Medulla oblongata (tissue), 1 donor: ENCODE data around the gene POLR1E.
"Not testable (repeated sequence)": the region's sequence is repeated elsewhere in the genome, so short reads cannot be mapped to it uniquely, and the experiment has no call there.

Source experiments
- DNase-seq: peaks from one replicate; pipeline ENCODE4 v3.0.0-alpha.2; 2015; ENCODE audit errors: extremely low spot score

The POLR1E gene

GRCh38 chr9:37501957-37502596 is 16.3 kb downstream of the POLR1E start:
- no peak for DNase-seq

DNA sequence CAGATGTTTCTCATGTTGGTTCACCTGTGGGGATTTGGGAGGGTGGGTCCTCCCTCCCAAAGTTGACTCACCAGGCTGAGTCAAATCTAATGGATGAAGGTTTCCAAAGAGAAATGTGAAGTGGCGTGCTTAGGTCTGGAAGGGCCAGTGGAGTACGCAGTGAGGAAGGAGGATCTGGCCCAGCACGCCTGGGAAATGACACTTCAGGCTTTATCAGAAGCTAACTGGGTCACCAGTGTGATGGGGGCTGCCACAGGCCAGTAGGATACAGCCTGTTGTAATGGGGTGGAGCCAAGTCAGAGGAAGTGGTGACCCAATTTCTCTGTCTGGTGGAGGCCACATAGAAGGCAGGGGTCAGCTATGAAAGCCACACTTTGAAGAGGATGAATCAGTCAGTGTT is 18.0 kb downstream of the POLR1E start:
- no peak for DNase-seq

- DNase-seq = no peak
These were observed 18.9 kb downstream of the POLR1E start for GRCh38 chr9:37504605-37505004.

GRCh38 chr9:37507566-37508134 is 21.9 kb downstream of the POLR1E start:
- DNase-seq = no peak

DNA sequence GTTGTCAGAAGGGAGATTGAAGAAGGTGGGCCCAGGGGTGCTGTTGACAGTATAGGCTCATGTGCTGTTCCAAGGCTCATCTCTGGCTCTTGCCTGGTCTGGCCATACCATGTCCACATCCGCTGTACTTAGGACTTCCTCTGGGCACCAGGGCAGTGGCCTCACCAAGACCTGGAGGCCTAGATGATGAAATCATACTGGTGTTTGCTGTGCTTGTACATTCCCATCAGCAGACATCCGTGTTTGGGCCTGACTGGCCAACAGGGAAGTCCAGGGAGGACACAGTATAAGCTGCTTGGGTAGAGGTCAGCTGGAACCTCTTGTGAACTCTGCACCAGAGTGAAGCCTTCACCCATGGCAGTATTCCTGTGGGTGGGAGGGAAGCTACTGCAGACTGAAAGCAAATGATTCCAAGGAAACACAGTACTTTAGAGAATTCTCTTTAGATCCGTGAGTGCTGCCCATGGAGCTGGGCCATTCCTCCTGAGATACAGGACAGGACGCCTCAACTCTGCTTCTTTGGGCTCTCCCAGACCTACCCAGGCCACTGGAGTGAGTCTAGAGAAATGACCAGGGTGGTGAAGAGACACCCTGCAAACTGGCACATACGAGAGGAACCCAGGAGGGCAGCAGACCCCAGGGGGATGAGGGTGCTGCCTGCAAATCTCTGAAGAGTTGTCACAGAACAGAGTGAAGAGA is 22.5 kb downstream of the POLR1E start:
- DNase-seq = no peak

DNA sequence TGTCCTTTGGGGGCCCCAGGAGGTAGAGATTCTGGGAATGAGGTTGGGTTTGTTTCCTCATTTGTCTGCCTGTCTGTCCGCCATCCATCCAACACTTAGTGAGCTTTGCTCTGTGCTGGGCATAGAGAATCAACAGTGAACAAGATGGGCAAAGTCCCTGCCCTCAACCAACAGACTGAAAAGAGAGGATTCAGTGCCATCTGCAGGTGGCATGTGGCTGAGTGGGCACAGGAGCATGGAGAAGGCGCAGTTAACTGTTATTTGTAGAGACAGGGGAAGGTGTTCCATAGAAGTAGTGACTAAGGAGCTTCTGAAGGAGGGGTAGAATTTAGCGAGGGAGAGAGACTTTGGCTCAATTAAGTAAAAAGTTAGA is 23.1 kb downstream of the POLR1E start:
- no peak for DNase-seq

GRCh38 chr9:37509536-37509935 is 23.8 kb downstream of the POLR1E start:
- DNase-seq = no peak

- not testable (repeated sequence) for DNase-seq
These were observed 24.3 kb downstream of the POLR1E start for GRCh38 chr9:37510053-37510452.

DNA sequence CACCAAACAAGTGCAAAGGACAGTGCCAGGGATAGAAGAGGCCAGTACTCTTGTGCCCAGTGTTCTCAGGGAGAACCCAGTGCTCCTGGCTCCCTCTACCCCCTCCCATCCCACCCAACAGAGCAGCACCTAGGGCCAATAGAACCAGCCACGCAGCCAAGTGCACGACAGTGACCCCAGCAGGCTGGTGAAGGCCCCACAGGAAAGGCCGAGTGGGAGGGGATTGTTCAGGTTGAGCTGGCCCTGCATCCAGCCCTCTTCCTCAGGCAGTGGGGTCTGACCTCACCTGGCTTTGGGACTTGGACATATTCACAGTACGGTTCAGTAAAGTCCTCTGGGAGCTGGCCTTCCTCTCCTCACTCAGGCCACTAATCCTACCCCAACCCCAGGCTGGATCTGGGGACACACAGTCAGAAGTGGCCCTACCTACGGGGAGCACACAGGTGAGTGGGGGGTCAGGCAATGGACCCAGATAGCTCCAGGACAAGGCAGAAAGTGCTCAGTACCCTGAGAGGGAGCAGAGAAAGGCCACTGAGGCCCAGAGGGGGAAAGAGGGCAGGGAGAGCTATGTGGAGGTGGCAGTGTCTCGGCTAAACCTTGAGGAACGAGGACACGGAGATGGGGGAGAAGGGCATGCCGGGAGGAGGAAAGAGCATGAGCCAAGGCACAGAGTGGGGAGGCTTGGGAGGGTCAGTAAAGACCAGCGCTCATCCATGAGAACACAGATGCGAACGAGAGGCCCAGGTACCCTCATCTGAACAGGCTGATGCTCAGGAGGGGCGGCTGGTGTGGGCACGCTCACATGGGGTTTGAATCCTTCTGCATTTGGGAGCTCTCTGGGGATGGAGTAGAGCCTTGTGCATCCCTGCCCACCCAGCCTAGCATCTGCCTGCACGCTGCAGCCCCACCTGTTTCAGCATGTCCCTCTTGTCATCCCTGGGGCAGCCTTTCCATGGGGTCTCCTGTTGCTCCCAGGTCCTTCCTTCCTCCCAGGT is 25.6 kb downstream of the POLR1E start:
- DNase-seq = no peak

DNA sequence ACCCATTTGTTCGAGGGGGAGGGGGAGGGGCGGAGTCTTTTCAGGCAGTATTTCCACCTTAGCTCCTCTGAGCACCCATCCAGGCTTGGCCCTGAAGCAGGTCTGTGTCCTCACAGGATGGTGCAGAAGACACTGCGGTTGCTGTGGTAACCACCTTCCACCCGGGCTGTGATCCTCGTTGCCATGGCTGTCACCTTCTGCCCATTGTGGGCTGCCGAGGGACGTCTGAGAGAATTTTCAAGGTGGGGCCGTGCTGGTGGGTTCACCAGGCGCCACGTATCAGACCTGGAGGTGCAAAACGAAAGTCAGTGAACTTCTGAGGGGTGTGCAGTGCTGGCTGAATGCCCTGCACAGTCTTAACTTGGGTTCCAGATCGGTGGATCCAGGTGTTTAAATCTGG is 26.7 kb downstream of the POLR1E start:
- DNase-seq = no peak

DNA sequence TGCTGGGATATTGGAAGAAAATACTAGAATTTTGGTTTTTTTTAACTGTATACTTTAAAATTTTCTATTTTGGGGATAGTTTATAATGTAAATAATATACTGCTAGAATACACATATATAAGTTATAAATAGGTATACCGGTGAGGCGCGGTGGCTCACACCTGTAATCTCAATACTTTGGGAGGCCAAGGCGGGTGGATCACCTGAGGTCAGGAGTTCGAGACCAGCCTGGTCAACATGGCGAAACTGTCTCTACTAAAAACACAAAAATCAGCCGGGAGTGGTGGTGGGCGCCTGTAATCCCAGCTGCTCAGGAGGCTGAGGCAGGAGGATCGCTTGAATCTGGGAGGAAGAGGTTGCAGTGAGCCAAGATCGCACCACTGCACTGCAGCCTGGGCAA is 28.7 kb downstream of the POLR1E start:
- DNase-seq = not testable (repeated sequence)

- DNase-seq = no peak
These were observed 29.3 kb downstream of the POLR1E start for GRCh38 chr9:37514999-37515398.

- DNase-seq = no peak
These were observed 30.0 kb downstream of the POLR1E start for GRCh38 chr9:37515620-37516258.

DNA sequence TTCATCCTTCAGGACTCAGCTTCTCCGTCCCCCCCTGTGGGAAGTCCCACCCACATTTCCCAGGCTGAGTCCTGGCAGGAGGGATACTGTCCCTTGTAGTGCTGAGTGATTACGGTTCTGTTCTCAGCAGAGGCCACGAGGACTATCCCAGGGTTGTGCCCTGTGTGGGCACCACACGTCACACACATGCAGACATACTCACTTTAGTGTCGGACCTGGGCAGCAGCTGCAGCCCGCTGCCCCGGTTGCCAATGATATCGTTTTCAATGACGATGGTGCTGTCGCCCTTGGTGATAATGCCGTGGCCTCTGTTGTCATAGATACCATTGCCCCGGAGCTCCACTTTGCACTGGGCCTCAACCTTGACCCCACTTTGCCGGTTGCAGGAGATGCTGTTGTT is 32.2 kb downstream of the POLR1E start:
- DNase-seq = no peak

DNA sequence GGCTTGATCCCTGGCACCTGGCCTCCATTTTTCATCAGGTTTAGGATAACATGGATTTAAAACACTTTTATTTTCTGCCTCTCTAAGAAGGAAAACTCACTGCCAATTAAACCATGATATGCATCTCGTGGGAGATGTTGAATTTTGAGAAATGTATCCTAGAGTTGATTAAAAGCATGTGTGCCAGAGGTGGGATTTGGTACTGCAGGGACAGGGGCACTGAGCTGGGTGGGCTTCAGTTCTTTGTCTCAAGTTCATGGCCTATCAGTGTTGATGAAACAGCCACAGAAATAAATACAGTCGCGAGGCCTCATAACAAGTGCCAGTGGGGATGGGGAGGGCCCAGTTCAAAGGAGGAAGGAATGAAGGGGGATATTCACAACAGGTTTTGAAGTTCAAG is 34.9 kb downstream of the POLR1E start:
- no peak for DNase-seq

DNA sequence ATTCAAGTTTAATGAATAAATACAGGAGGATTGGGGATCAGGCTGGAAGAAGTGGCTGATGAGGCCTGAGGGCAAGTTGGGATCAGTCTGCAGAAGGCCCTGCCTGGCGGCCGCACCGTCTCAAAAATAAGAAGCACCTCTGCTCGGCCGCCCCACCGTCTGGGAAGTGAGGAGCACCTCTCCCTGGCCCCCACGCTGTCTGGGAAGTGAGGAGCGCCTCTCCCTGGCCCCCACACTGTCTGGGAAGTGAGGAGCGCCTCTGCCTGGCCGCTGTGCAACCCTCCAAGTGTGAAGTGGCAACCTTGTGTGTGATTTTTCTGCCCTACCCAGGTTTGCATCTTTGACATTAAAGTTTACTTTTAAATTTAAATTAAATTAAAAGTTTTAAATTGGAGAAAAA is 35.4 kb downstream of the POLR1E start:
- no peak for DNase-seq

DNA sequence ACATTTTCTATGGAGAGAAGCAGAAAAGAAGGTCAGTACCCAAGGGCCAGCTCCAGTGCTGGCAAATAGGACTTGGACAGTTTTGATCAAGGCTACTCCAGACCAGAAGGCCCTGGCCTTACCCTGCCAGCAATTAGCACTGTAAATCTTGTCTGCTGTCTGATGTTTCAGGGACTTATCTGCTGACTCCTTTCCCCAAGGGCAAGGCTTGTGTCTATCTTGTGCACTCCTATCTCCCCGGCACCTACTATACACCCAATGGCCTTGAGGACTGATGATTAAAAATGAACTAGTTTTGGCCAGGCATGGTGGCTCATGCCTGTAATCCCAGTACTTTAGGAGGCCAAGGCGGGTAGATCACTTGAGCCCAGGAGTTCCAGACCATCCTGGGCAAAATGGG is 37.2 kb downstream of the POLR1E start:
- no peak for DNase-seq

- DNase-seq = no peak
These were observed 38.2 kb downstream of the POLR1E start for GRCh38 chr9:37523916-37524315.

DNA sequence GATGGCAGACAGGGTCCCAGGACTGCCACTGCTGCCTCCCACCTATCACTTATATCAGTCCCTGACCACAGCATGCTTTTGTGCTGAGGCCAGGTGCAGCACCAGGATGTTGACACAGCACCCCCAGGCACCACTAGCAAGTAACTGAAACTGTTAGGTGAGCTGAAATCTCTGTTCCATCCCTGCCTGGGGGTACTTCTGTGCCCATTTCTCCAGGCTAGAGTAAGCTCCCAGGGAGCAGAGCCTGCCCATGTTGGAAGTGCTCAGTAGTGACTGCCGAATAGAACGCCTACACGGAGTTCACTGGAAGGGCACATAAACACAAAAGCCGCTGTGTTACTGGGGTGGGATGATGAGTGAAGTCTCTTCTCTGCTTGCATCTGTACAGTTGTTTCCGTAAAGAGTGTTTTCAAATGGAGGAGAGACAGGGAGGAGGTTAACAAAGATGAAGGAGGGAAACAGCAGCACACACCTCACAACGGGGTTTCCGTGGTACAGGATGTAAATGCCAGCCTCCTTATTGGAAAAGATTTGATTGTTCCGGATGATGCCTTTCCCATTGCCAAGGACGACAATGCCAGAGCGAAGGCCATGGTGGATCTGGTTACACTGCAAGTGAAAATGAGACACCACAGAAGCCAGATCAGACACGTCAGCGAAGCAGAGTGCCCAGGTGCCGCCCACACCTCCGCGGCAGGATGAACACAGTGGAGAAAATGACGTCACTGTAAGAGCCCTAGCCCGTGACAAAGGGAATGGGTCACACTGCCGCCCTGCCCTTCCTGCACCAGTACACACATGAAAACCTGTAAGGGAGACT is 43.1 kb downstream of the POLR1E start:
- DNase-seq = peak; percentile 39

GRCh38 chr9:37531699-37532098 is 46.0 kb downstream of the POLR1E start:
- DNase-seq = no peak

DNA sequence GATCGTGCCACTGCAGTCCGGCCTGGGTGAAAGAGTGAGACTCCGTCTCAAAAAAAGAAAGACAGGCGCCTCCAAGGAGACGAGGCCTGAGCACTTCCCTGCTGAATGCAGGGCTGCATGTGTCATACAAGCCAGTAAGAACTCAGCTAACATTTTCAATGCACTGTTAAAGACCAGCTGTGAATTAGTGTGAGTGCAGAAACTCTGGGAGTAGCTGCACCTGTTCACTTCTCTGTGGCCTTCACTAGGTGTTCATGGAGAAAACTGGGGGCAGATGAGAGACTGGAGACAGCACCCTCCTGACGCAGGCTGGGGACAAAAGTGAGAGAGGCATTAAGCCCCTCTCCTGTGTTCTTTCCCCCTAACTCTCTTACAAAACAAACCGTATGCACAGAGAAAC is 48.7 kb downstream of the POLR1E start:
- no peak for DNase-seq
